ENCODE measurements around the gene ZNF879. TPM values are rescaled to one million over a fixed set of nuclear protein-coding genes. Genes with fewer than 3 reads are reported as not detected.

The ZNF879 gene
- total RNA-seq, 1 experiment from 2014 or later = not detected

- ATAC-seq (no peak), DNase-seq (ENCODE audit: low read depth, low spot score) (no peak)
- no peak overlapping the region for H2AFZ ChIP-seq (ENCODE audit: low read depth, low read length, poor library complexity, severe bottlenecking)
- H3K9ac ChIP-seq (ENCODE audit: low read length) = no peak overlapping the region
- H3K36me3 ChIP-seq (ENCODE audit: control insufficient read depth in 1 of 2, insufficient read depth in 2 of 2, low read length in 2 of 2) = no peaks in the 10 kb centered on the region
- intact Hi-C loops (cut with micrococcal nuclease) = no loop called here
- no peak overlapping the region for H3K4me2 ChIP-seq (ENCODE audit: low read length)
- H4K20me1 ChIP-seq (ENCODE audit: insufficient read depth) = no peaks in the 10 kb centered on the region
- peaks cover 20 to 51% of the 10 kb centered on the region in 2 experiments; a peak in 3 of 4 replicates for H3K9me3 ChIP-seq (ENCODE audit: control insufficient read depth in 1 of 2, insufficient read depth in 1 of 2, low read depth in 1 of 2, low read length in 2 of 2)
- no peaks in the 10 kb centered on the region for H3K9me2 ChIP-seq (ENCODE audit: insufficient read depth)
- H3K4me1 ChIP-seq (ENCODE audit: control insufficient read depth in 1 of 2, insufficient read depth in 2 of 2, low read length in 2 of 2) = no peaks in the 10 kb centered on the region
- RAD21 ChIA-PET (ENCODE audit: low non-redundant PET in 1 of 2, low total read pairs in 2 of 2, uncharacterized antibody in 2 of 2, unreplicated experiment in 2 of 2) = no interaction called here
- TF ChIP-seq JUND (IDR thresholded peaks at IDR 0.05) (no peak), EZH2 (IDR thresholded peaks at IDR 0.05) (no peak), REST (IDR thresholded peaks at IDR 0.05; ENCODE audit: low read depth) (no peak), ZFX (IDR thresholded peaks at IDR 0.05) (no peak), ZNF274 (IDR thresholded peaks at IDR 0.05; ENCODE audit: low read depth, low read length) (no peak), ELF1 (IDR thresholded peaks at IDR 0.05; ENCODE audit: borderline replicate concordance, low read depth) (no peak), YY1 (IDR thresholded peaks at IDR 0.05; ENCODE audit: extremely low read depth, insufficient replicate concordance, low read depth, low read length) (no peak), SRF (IDR thresholded peaks at IDR 0.05; ENCODE audit: low read depth) (no peak)
- BruUV-seq (replicated peaks) = no TSS peak
- H3K79me2 ChIP-seq (ENCODE audit: insufficient read depth, low read length) = no peaks in the 10 kb centered on the region
- H3K27me3 ChIP-seq (ENCODE audit: insufficient read depth, low read length) = no peaks in the 10 kb centered on the region
- CTCF ChIA-PET = no interaction called here
- POLR2A ChIA-PET = no interaction called here
- no peak overlapping the region for H3K4me3 ChIP-seq (replicated peaks in 1 of 2; ENCODE audit: low read depth in 1 of 2, low read length in 2 of 2)
- no peak overlapping the region for H3K27ac ChIP-seq (ENCODE audit: low read depth, low read length)
Observed at GRCh38 chr5:179080724-179081123, 57.1 kb downstream of the ZNF879 start.

Other genes starting within 250 kb of the ZNF879 start
- gene ZNF354B, start 163.9 kb upstream of the ZNF879 start, total RNA-seq (2021; ENCODE audit: unreplicated experiment) = 11.6 TPM
- 0.57 TPM for gene ZFP2, start 127.9 kb upstream of the ZNF879 start, total RNA-seq (2021; ENCODE audit: unreplicated experiment)
- 0.61 TPM for gene ZNF454, start 82.6 kb upstream of the ZNF879 start, total RNA-seq (2021; ENCODE audit: unreplicated experiment)
- not detected for gene GRM6, start 28.5 kb upstream of the ZNF879 start, total RNA-seq (2021; ENCODE audit: unreplicated experiment)
- gene ZNF354C, start 36.6 kb downstream of the ZNF879 start, total RNA-seq (2021; ENCODE audit: unreplicated experiment) = 0.07 TPM